ENCODE results near the gene CDKL5.

The CDKL5 gene

DNA sequence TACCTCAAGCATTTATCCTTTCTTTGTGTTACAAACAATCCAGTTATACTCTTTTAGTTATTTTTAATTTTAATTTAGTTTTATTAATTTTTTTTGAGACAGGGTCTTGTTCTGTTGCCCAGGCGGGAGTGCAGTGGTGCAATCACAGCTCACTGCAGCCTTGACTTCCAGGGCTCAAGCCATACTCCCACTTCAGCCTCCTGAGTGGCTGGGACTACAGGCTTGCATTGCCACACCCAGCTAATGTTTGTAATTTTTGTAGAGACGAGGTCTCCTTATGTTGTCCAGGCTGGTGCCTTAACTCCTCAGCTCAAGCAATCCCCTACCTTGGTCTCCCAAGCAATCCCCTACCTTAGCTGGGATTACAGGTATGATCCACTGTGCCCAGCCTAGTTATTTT, 45.9 kb downstream of the CDKL5 start:
- no peak for DNase-seq (ENCODE audit: low read depth)
- TF ChIP-seq, protein P1, sequence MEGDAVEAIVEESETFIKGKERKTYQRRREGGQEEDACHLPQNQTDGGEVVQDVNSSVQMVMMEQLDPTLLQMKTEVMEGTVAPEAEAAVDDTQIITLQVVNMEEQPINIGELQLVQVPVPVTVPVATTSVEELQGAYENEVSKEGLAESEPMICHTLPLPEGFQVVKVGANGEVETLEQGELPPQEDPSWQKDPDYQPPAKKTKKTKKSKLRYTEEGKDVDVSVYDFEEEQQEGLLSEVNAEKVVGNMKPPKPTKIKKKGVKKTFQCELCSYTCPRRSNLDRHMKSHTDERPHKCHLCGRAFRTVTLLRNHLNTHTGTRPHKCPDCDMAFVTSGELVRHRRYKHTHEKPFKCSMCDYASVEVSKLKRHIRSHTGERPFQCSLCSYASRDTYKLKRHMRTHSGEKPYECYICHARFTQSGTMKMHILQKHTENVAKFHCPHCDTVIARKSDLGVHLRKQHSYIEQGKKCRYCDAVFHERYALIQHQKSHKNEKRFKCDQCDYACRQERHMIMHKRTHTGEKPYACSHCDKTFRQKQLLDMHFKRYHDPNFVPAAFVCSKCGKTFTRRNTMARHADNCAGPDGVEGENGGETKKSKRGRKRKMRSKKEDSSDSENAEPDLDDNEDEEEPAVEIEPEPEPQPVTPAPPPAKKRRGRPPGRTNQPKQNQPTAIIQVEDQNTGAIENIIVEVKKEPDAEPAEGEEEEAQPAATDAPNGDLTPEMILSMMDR (IDR thresholded peaks at IDR 0.05; ENCODE audit: low read depth, low read length, missing control alignments), result no peak
- H3K4me3 ChIP-seq (ENCODE audit: low read depth, low read length), result no peak overlapping the region

DNA sequence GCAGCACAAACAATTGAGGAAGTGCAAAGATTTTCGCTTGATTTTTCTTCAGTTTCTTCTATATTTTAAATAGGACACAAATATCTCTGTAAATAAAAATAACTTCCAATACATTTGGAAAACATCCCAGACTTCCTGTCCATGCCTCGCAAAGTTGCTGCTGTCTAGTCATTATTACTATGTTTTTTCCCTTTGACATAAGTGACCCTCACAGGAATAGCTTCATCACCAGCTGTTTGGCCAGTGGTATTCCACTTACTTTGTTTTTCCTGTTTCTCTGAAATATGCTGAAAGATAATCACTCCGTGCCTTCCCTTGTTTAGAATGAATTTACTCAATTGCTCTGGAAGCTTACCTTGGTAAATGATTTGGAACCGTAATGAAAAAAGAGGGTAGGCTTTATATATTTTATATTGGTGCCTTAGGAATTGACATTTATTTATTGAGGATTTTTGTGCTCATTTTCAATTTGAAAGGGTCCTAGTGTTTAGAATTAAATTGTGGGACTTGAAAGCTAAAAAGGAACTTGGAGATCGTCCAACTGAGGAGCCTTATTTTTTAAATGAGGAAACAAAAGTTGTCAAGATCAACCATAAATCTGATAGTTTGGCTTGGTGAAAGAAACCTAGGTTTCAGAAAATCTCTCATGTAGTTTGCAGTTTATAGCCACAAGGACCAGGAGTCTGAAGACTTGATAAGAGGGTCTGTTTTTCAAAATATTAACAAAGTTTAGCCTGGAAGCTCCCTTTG, 65.6 kb downstream of the CDKL5 start:
- no peak overlapping the region for H3K4me3 ChIP-seq (ENCODE audit: low read depth, low read length)
- TF ChIP-seq, protein P1 (IDR thresholded peaks at IDR 0.05; ENCODE audit: low read depth, low read length, missing control alignments), result no peak
- DNase-seq (ENCODE audit: low read depth), result no peak

DNA sequence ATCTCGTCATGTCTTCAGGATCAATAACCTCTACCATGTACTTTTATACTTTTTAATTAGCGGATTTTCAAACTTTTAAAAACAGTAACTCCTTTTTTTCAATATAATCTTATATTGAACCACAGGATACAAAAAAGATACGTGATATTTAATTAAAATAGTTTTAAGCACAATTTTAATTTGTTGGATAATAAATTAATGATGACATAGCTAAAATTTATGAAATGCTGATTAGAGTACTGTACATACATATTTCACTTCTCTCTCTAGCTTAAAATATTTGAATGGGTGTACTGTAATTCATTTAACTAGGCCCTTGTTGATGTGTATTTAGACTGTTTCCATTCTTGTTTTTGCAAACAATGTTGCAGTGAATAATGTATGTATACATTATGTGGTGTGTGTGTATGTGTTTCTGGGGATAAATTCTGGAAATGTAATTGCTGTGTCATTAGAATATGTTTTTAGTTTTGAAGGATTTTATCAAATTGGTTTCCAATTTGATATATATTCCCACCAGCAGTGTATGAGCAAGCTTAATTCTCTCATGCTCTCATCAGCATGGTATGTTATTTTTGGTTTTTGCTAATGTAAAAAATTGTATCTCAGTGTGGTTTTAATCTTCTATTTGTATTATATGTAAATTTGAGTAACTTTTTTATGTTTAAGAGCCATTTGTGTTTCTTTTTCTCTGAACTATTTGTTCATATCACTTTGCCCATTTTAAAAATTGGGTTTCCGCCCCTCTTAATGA, 66.4 kb downstream of the CDKL5 start:
- H3K4me3 ChIP-seq (ENCODE audit: low read depth, low read length), result no peak overlapping the region
- no peak for DNase-seq (ENCODE audit: low read depth)
- TF ChIP-seq, protein P1 (IDR thresholded peaks at IDR 0.05; ENCODE audit: low read depth, low read length, missing control alignments), result no peak

DNA sequence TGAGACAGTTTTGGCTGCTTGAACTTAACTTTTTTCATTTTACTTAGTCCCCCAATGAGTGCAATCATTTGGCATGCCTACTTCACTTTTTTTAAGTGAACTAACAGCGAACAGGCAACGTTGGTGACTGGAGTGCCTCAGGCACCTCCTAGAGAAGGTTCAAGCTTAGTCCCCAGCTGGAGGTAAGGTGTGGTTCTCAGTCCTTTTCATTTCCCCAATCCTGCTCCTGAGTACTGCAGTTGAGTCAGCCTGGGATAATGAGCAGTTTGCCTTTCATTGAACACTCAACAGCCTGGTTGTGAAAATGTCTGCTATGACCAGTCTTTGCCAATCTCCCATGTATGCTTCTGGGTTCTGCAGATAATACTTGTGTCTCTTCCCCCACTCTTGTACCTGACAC, 109.5 kb downstream of the CDKL5 start:
- TF ChIP-seq, protein P1 (IDR thresholded peaks at IDR 0.05; ENCODE audit: low read depth, low read length, missing control alignments), result no peak
- H3K4me3 ChIP-seq (ENCODE audit: low read depth, low read length), result no peak overlapping the region
- DNase-seq (ENCODE audit: low read depth), result no peak

DNA sequence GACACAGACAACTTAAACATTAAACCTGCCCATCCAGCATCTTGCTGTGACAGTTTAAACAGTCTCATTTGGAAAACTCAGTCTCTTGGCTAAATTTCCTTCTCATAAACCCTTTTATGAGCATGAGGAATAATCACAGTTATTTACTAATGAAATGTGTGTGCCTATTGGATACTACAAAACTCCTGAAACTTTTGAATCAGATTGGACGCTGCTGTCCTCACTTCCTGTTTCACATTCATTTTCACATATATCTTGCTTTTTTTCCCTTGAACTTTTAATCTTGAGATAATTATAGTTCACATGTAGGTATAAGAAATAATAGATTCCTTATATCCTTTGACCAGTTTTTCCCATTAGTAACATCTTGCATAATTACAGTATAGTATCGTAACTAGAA, 111.7 kb downstream of the CDKL5 start:
- TF ChIP-seq, protein P1 (IDR thresholded peaks at IDR 0.05; ENCODE audit: low read depth, low read length, missing control alignments), result no peak
- no peak for DNase-seq (ENCODE audit: low read depth)
- no peak overlapping the region for H3K4me3 ChIP-seq (ENCODE audit: low read depth, low read length)

DNA sequence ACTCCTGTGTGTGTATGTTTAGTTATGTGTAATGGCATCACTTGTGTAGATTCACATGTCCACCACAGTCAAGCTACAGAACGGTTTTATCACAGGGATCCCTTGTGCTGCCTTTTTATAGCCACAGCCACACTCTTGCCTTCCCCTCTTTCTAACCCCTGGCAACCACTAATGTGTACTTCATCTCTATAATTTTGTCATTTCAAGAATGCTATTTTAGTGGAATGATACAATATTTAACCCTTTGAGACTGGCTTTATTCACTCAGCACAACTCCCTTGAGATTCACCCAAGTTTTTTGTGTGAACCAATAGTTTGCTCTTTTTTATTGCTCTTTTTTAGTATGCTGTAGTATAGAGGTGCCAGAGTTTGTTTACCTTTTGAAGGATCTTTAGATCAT, 112.1 kb downstream of the CDKL5 start:
- TF ChIP-seq, protein P1 (IDR thresholded peaks at IDR 0.05; ENCODE audit: low read depth, low read length, missing control alignments), result no peak
- no peak for DNase-seq (ENCODE audit: low read depth)
- no peak overlapping the region for H3K4me3 ChIP-seq (ENCODE audit: low read depth, low read length)
